Retina (tissue), 1 donor: ENCODE measurements around the gene DALRD3.

Source experiments
- DNase-seq: peaks from one replicate; pipeline ENCODE4 v3.0.0-alpha.2; 2016

The DALRD3 gene

DNA sequence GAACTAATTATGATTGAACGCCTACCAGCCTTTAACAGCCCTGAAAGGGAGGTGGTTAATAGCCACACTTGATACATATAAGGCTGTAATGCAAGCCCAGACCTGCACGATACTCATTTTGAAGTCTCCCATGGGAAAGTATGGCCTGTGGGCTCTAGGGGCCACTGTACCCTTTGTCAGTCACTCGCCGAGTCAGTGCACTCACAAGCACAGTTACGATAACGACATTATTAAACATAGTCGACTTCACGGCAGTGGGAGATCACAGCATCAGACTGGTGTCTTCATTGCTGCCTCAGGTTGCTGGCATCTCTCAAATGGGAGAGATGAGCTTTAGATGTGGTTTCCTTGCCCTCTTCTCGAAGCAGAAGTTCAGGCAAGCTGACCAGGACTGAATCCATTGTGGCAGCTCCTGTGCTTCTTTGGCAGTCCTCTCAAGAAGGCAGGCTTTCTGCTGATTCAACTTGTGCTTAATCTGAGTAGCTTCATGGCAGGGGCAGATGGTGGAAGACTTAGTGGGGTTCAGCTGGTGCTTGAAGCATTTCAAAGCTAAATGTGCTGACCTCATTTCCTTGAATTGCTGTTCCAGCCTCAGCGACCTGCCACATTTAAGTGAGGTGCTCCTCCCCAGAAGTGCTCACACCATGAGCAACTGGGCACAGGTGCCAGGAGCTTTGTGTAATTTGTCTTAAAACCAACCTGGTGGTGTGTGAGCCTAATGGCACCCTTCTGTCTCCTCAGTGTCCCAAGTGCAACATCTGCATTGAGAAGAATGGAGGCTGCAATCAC is 44.1 kb downstream of the DALRD3 start:
- DNase-seq: no peak

DNA sequence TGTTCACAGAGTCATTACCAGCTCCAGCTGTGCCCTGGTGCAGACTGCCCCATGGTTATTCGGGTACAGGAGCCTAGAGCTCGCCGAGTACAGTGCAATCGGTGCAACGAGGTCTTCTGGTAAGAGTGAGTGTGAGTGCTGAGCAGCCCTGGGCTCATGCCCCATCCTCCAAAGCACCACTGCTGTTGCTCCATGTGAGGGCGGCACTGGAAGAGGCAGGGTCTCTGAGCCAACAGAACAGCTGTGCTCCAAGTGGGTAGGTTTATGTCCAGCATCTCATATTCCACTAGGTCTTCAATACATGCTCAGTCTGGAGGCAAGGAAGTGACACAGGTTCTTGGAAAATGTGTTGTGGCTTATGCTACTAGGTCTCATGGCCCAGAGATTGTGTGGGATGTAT is 47.8 kb downstream of the DALRD3 start:
- DNase-seq: no peak

DNA sequence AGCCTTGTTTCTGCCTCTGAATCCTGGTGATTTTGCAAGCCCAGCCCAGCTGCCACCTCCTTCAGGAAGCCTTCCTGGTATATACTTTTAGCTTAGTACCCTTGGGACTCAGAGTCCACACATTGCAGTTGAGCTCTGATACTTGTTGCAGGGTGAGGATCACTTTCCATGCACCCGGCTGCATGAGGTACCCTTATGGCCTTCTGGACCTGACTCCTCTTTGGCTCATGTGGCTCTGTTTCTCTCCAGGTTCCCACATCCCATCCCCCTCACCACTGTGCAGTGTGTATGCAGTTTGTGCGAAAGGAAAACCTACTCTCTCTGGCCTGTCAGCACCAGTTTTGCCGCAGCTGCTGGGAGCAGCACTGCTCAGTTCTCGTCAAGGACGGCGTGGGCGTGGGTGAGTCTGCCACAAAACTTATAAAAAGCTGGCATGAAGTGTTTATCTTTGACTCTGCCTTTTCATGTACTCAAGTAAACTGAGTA is 51.5 kb downstream of the DALRD3 start:
- no peak for DNase-seq

DNA sequence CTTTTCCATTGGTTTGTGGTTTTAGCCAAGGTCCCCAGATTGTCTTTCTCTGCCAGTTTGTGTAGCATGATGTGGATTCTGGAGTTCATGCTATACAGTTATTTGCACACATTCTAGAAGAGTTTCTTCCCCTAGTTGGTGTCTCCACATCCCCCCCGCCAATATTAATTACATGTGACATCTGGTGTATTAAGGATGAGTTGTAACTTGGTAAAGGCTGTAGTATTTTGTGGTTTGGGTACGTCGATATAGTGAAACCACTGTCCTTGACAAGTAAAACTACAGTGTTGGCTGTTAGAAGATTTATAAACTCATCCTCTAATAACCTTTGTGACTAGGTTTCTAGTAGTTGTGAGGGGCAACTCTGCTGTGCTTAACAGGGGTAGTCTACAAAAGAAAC is 52.0 kb downstream of the DALRD3 start:
- DNase-seq: no peak
